GM06990 (cell line): ENCODE measurements around the gene MRPL41.

ENCODE experiments used
- DNase-seq: peaks from one replicate; pipeline ENCODE4 v3.0.0-alpha.2; 2011; ENCODE audit not compliant: insufficient read length; ENCODE audit errors: extremely low read depth
- H3K27me3 ChIP-seq: replicated peaks from 2 replicates; pipeline ENCODE4 v1.6.0; 2011; ENCODE audit warnings: low read length; ENCODE audit not compliant: control insufficient read depth, insufficient read depth
- H3K36me3 ChIP-seq: 2 replicates; pipeline ENCODE4 v1.5.1; 2011; ENCODE audit warnings: low read length; ENCODE audit not compliant: control insufficient read depth, insufficient read depth
- H3K4me3 ChIP-seq: replicated peaks from 2 replicates; pipeline ENCODE4 v1.5.1; 2011; ENCODE audit warnings: low read depth, mild to moderate bottlenecking, control low read depth, low read length
- CTCF ChIP-seq: IDR thresholded peaks from 2 replicates; pipeline ENCODE4 v1.5.1; 2011; ENCODE audit warnings: low read length, control low read depth, mild to moderate bottlenecking, inconsistent platforms; ENCODE audit not compliant: insufficient read depth, poor library complexity, severe bottlenecking

The MRPL41 gene

GRCh38 chr9:137521405-137521985 is 30.2 kb upstream of the MRPL41 start:
- Histone ChIP-seq H3K36me3 (no peaks in the 10 kb centered on the region), H3K4me3 (no peak overlapping the region), H3K27me3 (no peaks in the 10 kb centered on the region)
- no peak for TF ChIP-seq CTCF
- no peak for DNase-seq

- no peak overlapping the region for H3K4me3 ChIP-seq
- TF ChIP-seq CTCF, result no peak
- H3K36me3 ChIP-seq, result no peaks in the 10 kb centered on the region
- no peaks in the 10 kb centered on the region for H3K27me3 ChIP-seq
- DNase-seq, result no peak
Observed at GRCh38 chr9:137522746-137523455, 28.8 kb upstream of the MRPL41 start.

GRCh38 chr9:137524161-137524980 is 27.3 kb upstream of the MRPL41 start:
- Histone ChIP-seq H3K36me3 (no peaks in the 10 kb centered on the region), H3K27me3 (no peaks in the 10 kb centered on the region), H3K4me3 (no peak overlapping the region)
- no peak for DNase-seq
- TF ChIP-seq CTCF, result no peak

- Histone ChIP-seq H3K36me3 (no peaks in the 10 kb centered on the region), H3K27me3 (no peaks in the 10 kb centered on the region), H3K4me3 (no peak overlapping the region)
- no peak for DNase-seq
- TF ChIP-seq CTCF, result no peak
Observed at GRCh38 chr9:137524981-137525317, 26.7 kb upstream of the MRPL41 start.

- Histone ChIP-seq H3K4me3 (no peak overlapping the region), H3K27me3 (no peaks in the 10 kb centered on the region), H3K36me3 (no peaks in the 10 kb centered on the region)
- DNase-seq, result no peak
- TF ChIP-seq CTCF, result no peak
Observed at GRCh38 chr9:137530331-137530730, 21.3 kb upstream of the MRPL41 start.
